HG03457 (cell line): ENCODE results near the gene GHDC.

Experiments used
- ATAC-seq: cut with Tn5 transposase; IDR thresholded peaks from one replicate; pipeline ENCODE4 v1.9.1; 2021; ENCODE audit warnings: moderate number of reproducible peaks; ENCODE audit not compliant: unreplicated experiment

GHDC gene

GRCh38 chr17:42184713-42185620 lies 9.3 kb downstream of the GHDC start, which contains the start of gene HCRT:
Gene HCRT, minus strand, starts transcription at chr17:42185452. Its CDS starts 87 bp downstream, at chr17:42185365.
- ATAC-seq: no peak

- no peak for ATAC-seq
These were observed 10.3 kb downstream of the GHDC start for GRCh38 chr17:42183741-42184711.

GRCh38 chr17:42182927-42183734 lies 11.2 kb downstream of the GHDC start:
- ATAC-seq: no peak

- no peak for ATAC-seq
These were observed 12.5 kb downstream of the GHDC start for GRCh38 chr17:42181851-42182207.

GRCh38 chr17:42180922-42181850 lies 13.1 kb downstream of the GHDC start, which contains the start of gene KCNH4:
Gene KCNH4, minus strand, starts transcription at chr17:42181142. Its CDS starts 197 bp downstream, at chr17:42180945.
- ATAC-seq: no peak

- no peak for ATAC-seq
These were observed 13.8 kb downstream of the GHDC start for GRCh38 chr17:42180411-42180921.

- no peak for ATAC-seq
These were observed 14.3 kb downstream of the GHDC start for GRCh38 chr17:42179911-42180410.

GRCh38 chr17:42179335-42179734 lies 15.0 kb downstream of the GHDC start:
- ATAC-seq: no peak

GRCh38 chr17:42178817-42179216 lies 15.5 kb downstream of the GHDC start:
- no peak for ATAC-seq

- ATAC-seq: no peak
These were observed 16.6 kb downstream of the GHDC start for GRCh38 chr17:42177684-42178083.

GRCh38 chr17:42174126-42174783 lies 20.0 kb downstream of the GHDC start:
- no peak for ATAC-seq

GRCh38 chr17:42171831-42172230 lies 22.5 kb downstream of the GHDC start:
- no peak for ATAC-seq

GRCh38 chr17:42169351-42169750 lies 24.9 kb downstream of the GHDC start:
- no peak for ATAC-seq

- no peak for ATAC-seq
These were observed 26.5 kb downstream of the GHDC start for GRCh38 chr17:42167807-42168206.

- ATAC-seq: no peak
These were observed 28.0 kb downstream of the GHDC start for GRCh38 chr17:42166196-42166763.

GRCh38 chr17:42165751-42166150 lies 28.5 kb downstream of the GHDC start:
- ATAC-seq: no peak

GRCh38 chr17:42163696-42164407 lies 30.4 kb downstream of the GHDC start:
- no peak for ATAC-seq

- ATAC-seq: no peak
These were observed 31.2 kb downstream of the GHDC start for GRCh38 chr17:42163113-42163512.
